GM19468 (cell line): Measurements from ENCODE around the gene XDH.

Experiments used
- ATAC-seq: cut with Tn5 transposase; IDR thresholded peaks from one replicate; pipeline ENCODE4 v1.9.1; 2021; ENCODE audit warnings: mild to moderate bottlenecking, moderate library complexity, moderate number of reproducible peaks; ENCODE audit not compliant: unreplicated experiment; ENCODE audit errors: extremely low read depth

The XDH gene

DNA sequence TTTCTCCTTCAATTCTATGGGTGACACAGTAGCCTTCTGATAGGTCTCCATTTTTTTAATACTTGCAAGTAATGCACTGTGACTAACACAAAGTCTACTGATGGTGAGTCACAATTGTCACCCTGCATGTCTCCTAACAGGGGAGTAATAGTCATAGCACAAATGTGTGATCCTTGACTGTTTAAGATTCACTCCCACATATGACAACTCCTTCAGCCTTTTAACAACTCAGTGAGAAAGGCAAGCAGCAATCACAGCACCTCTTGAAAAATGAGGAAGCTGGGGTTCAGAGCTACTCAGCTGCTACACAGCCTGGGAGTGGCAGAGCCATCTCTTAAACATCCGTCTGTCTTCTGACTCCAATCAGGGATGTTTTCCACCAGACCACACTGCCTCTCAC, 116.8 kb downstream of the XDH start:
- ATAC-seq: no peak

DNA sequence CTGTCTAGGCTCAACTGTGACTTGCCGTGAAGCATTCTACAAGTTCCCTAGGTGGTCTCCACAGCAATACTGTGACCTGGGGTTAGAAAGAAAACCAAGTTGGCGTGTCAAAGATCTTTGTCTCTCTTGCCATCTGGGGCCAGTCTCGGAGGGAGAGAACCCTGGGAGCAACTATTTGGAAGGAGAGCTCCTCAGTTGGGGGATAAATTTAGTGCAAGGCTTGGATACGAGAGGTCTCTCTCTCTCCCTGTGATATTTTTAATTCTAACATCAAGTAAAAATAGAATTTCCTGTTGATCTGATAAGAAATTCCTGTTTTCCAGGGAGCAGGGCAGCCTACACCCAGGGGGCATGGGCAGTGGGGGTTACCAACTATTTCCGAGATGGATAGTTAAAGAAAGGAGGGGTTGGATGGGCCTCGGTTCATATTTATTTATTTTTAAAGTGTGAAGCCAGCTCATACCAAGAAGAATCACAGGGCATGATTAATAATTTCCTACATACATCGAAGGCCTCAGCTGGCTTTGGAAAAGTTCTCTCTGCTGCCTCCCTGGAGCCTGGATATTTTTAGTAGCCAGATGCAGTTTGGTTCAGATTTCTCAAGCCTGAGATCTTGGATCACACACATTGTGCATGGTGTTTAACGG, 117.8 kb downstream of the XDH start:
- no peak for ATAC-seq

DNA sequence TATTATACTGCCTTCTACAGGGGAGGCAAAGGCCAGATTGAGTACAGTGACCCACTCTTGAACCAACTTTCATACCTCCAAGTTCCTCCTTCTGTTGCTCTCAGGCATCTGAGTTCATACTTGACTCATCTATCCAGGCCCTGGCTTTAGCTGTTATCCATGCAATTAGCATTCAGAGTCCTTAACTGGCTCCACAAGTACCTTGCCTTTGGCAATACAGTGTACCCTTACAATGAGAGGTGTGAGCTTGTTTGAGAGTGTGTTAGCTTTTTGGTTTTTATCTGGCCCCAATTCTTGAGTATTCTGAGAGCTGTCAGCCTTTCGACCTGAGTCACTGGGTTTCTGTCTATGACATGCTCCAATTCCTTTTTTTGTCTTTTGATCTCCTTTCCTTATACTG, 120.3 kb downstream of the XDH start:
- ATAC-seq: no peak

DNA sequence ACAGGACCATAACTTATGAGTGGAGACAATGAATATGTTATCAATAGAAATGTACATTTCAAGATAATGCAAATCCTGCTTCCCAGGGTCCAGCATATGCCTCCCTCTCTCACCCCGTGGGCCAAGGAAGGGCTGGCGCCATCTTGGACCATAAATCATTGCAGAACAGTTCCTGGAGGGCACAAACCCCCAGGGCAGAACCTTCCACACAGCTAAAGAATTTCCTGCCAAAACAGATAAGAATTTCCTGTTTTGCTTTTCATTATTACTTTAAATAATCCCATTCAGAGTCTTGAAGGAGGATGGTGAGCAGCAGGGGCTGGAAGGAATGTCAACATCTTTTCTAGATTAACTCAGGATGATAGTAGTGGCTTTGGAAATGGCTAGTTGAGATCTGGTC, 126.9 kb downstream of the XDH start:
- ATAC-seq: no peak

DNA sequence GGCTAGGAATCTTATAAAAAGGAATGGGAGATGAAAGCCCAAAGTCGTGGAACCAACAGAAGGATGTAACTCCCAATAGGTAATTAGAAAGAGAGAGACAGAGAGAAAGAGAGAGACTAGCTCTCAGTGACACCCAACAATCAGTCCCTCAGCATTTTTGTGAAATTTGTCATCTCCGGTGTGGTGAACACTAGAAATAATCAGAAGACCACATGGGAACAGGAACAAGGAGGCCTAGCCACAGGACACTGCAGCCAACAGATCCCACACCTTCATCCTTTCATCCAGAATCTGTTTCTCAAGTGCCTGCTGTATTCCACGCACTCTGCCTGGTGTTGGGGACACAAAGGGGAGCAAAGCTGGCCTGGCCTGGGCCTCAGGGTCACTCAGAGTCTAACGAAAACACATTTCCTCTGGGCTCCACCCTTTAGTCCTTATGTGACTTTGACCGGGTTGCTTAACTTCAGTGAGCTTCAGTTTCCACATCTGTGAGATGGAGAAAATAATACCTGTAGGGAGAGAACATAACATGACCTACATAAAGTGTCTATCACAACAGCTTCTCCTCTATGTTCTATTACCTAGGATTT, 127.5 kb downstream of the XDH start:
- ATAC-seq: no peak

DNA sequence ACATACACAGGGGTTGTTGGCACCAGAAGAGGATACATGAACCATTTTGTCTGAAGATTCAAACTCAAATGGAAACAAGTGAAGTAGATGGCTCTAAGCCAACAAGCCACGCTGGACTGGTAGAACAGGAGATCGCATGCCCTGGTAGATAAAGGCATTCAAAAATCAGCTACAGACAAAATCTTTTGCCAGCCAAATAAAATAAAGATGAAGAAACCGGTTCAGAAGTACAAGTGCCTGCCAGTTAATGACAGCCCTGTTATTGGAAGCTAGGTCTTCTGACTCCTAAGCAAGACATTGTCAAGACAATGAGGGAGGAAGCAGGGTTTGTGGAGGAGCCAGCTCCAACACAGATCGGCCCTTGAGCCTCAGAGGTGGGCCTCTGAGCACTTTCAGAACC, 128.3 kb downstream of the XDH start:
- ATAC-seq: no peak
